HG03045 (cell line): ENCODE measurements around the gene CAMK2G.
A peak's percentile ranks its signal among the peaks of the same experiment; 100 is the strongest.

Source experiments
- ATAC-seq: cut with Tn5 transposase; IDR thresholded peaks from one replicate; pipeline ENCODE4 v1.9.1; 2021; ENCODE audit warnings: mild to moderate bottlenecking, moderate library complexity; ENCODE audit not compliant: unreplicated experiment

Gene CAMK2G

DNA sequence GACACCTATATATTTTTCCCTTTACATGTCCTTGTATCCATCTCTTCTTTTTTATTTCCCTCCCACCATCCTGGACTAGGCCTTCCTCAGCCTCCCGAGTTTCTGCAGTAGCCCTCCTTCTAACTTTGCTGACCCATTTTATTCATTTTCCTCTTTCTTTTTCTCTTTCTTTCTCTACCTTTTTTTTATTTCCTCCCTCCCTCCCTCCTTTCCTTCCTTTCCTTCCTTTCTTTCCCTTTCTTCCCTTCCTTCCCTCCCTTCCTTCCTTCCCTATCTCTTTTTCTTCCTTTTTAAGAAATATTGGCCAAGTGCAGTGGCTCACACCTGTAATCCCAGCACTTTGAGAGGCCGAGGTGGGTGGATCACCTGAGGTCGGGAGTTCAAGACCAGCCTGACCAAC lies 9.7 kb upstream of the CAMK2G start:
- ATAC-seq: no peak

DNA sequence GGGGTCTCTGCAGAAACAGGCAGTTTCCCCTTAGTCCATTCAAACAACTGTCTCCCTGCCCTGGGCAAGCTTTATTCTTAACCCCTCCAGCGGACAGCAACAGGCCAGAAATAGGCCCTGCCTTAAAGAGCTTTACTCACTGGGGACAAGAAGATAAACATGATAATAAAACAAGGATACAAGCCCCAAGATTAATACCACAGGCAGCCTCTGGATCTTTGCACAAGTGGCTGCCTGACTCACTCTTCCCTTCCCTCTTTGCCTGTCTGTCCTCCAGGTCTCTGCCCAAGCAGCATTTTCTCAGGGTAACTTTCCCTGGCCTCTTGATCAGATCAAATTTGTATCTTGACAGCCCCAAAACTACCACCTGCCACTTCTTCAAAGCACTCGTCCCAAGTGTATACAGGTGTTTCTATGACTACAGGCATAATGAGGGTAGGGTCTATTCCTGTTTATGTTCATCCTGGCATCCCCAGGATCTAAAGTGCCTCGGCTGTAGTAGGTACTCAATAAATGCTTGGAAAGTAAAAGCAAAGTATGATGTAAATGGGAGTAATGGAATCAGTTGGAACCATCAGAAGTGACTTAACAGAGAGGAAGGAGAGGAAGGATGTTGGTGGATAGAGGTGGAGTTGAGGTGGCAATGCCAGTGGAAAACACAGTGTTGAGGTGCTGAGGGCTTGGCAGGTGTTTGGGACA lies 7.0 kb upstream of the CAMK2G start:
- ATAC-seq: no peak

DNA sequence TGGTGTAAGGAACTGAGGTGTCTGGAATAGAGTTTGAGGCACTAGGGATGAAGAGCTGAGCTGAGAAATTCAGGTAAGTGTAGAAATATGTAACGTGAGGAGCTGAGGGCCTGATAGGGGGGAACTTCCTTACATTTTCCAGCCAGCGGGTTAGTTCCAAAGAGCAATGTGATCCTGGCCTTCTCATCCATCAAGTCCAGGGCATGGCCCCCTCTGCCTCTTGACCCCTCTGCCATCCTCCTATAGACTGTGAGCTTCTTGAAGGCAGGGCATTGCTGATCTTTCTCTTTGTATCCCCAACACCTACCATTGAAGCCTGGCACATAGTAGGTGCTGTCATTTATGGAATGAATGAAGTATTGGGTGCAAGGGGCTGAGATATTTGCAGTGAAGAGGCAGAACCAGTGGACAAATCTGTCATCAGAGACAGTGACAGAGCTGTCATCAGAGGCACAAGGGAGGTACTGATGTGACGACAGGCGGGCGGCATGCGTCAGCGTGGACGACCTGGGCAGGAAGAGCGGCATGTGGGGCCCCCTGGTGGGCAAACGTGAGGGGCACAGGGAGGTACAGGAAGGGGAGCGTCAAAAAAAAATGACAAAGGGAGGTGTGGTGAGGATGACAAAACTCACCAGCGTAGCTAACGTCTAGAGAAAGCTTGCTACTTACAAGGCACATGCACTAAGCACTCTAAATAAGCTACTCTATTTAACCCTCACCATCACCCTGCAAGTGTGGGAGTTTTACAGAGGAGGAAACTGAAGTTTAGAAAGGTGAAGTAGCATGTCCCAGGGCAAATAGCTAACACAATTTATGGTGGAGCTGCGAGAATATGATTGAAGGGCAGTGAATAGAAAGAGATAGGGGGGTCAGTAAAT lies 5.2 kb upstream of the CAMK2G start:
- ATAC-seq: peak; percentile 87

DNA sequence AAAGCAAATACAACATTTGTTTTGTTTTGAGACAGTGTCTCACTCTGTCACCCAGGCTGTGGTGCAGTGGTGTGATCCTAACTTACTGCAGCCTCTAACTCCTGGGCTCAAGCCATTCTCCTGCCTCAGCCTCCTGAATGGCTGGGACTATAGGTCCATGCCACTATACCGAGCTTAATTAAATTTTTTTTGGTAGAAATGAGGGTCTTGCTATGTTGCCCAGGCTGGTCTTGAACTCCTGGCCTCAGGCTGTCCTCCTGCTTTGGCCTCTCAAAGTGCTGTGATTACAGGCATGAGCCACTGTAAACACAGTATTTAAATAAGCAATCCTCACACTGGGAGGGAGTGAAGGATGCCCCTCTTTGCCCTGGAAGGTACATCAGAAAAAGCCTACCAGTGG lies 4.0 kb upstream of the CAMK2G start:
- ATAC-seq: no peak

DNA sequence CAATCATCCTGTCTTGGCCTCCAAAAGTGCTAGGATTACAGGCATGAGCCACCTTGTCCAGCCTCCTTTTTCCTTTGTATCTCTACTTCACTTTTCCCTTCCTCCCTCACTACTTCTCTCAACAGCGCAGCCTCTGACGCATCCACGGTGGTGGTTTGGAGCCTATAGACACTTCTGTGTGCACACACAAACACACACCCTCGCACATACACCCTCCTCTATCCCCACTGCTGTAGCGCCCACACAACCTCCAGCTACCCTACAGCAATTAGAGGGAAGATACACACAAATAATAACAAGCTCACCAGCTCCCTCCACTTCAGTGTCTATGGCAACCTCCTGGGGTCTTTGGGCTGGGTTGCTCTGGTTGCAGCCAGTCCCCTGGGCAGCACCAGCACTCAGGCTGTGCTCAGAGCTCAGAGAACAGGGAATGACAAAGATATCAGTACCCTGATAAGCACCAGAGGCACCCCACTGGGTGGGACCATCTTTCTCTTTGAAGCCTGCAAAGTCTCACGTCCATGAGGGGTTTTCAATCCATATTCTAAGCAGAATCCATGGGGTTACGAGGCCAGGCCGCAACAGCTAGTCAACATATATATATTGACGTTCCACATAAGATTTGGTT lies 3.3 kb upstream of the CAMK2G start:
- ATAC-seq: no peak

DNA sequence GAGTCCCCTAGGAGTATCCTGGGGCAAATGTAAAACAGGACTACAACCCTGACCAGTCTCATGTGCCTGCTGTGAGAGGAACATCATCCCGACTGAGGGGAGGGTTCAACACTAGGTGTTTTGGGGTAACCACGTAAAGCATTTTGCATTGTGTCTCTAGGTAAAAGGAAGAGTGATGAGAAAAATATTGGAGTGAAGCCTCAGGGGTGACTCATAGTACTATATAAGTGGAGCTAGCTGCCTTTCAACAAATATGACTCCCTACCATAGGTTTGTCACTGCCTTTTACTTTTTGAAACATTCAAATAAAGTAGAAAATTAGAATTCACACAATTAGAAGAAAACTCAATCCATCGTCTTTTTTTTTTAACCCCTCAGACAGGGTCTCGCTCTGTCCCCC lies 2.6 kb upstream of the CAMK2G start:
- ATAC-seq: no peak

DNA sequence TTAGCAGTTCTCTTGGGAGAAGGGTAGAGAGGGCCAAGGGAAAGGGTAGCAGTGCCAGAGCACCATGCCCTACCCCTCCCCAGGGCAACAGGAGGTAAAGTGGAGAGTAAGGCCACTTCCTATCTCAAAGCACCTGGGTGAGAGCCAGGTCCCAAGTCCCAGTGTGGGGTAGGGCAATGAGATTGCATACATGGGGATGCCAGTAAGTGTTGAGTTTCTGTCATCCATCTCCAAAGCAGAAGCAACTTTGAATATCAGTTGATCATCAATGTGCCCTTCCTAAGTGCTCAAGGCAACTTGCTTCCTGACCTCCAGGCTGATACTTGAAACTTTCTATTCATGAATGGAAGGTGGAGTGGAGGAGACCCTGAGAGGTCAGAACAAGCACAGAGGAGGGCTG lies 2.2 kb upstream of the CAMK2G start:
- ATAC-seq: no peak

DNA sequence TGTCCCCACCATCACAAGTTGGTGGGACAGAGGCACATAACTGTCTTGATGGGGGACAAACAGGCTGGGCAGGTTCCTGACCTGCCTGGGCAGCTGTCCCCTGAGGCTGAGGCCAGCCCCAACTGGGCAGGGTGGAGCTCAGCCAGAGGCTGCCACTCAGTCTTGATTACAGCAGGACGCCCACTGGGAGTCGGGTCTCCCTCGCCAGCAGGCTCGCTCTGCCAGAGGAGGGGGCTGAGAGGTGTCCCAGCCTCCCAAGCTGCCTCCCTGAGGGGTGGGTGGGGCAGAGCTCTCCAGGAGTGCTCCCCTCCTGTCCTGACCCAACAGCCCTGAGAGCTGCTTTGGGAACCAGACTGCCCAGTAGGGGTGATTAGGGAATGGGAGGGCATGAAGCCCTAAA lies 1.8 kb upstream of the CAMK2G start:
- ATAC-seq: no peak

DNA sequence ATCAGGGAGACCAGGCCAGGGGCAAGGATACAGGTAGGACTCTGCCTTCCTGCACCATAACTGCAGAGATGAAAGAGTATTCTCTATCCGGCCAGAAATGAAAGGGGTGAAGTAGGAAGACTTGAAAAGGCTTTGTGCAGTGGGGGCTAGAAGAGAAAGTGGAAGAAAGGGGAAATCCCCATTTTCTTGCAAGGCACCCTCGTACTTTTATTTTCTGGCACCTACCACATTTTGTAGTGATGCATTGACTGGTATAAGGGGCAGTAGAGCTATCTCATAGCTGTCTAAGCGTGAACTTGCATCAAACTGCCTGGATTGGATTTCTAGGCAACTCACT lies 752 bp upstream of the CAMK2G start:
- no peak for ATAC-seq

DNA sequence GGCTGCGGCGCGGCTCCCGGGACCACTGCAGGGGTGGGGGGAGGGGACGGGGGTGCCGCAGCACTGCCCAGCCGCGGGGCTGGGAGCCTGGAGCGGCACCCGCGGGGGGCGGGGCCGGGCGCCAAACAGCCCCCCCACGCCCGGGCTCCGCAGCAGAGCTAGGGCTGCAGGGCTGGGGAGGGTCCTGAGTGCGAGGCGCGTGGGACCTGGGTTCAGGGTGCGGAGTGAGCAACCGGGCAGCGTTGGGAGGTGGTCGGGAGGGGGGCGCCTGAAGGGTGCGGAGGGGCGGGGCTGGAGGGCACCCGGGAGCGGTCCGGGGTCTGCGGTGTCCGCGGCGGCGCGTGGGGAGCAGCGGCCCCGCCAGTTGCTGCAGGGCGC lies 528 bp downstream of the CAMK2G start:
- no peak for ATAC-seq

DNA sequence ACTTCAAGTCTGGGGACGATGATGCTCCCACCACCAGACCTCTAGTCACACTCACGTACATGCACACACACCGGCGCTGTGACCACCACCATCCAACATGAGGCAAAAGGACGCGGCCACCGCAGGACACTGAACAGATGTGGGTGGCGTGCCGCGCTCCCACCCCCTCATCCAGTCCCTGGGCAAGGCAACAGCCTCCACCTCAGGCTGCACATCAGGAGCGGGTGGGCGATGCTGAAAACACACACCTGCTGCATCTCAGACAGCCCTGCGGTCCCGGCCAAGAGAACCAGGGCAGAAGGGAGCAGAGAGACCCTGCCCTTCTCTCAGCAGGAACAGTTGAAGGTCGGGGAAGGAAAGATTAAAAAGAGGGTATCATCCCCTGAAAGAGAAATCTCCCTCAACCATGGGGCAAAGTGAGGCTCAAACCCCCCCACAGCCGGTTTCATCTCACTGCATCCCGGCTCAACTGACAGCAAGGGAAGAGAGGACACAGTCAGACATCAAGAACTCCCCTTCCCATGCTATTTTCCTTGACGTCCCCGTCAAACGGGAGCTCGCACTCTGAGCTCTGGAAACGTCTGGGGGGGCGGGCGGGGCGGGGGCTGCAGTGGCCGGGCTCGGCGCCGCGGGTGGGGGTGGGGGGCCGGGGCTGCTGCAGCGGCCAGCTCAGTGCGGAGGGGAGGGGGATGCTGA lies 1.1 kb downstream of the CAMK2G start:
- no peak for ATAC-seq

DNA sequence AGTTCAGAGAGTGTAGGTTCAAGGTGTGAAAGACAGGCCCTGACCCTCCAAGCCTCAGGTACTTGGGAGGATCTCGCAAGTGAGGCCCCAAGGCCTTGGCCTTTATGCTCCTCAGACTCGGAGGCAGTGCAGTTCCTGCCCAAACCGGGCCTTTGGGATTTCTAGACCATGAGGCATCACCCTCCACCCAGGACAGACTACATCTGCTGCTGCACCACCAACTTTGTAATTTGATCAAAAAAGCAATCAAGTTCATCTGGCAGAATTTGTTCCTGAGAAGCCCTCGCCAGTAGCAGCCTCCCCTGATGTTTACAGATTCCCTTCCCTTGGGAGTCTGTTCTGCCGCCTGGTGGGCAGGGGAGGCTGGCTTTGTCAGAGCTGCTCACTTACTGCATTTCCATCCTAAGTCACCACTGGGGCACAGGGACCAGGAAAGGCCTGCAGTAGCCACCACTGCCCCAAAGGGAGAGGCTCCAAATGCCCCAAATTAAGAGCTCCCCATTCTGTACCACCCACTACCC lies 2.1 kb downstream of the CAMK2G start:
- ATAC-seq: no peak

DNA sequence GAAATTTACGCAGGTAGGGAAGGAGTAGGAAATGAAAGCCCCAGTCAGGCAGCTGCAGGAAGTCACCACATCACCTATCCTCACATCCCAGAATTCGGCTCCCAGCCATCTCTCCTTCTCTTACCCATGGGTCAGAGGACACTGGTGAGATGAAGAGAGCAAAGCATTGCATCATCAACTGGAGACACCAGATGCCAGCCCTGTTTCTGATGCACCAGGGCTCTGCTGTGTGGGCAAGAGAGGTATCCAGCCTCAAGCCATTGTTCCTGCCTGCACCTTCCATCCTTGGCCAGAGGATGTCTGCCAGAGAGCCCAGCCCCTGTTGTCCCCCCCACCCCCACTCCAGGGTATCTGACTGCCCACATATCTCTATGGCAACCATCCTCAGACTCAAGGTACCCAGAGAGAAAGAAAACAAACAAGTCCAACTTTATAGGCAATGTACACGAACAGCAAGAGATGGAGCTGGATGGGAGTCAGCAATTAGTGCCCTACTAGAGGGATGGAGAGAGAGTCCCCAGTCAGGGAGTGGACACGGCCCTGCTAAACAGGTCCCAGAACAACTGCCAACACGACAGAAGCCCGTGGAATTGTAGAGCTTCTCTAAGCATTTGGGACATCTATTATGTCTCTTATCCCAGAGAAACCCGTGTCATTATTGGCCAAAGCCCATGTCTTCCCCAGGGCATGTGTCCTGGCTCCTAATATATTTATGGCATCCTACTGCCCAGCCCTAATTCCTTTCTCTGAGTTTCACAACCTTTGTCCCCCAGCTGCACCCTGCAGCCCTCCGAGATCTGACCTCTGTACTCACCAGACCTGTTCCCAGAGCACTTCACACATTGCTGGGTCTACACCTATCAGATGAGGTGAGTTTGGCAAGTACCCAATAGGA lies 2.8 kb downstream of the CAMK2G start:
- no peak for ATAC-seq

DNA sequence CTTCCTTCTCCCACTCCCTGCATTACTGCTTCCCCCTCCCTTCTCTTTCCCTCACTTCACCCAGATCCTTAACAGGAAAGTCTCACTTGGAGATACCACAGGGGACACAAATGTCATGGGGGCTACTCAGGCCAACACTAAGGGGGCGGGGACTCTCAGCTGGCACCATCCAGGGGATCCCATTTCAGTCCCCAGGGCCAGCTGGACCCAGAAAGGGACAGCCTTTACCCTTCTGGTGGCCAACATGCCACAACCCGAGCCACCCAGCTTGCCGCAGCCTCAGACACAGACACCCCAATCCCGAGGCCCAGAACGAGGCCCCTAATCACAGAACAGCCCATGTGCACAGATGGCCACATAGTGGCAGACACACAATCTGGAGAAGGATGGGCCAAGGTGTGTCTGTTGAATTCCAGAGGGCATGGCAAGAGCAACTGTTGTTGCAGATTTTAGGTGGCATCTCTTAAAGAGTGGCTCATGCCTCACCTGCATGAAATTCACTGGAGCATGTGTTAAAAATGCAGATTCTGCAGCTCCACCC lies 5.6 kb downstream of the CAMK2G start:
- ATAC-seq: no peak

DNA sequence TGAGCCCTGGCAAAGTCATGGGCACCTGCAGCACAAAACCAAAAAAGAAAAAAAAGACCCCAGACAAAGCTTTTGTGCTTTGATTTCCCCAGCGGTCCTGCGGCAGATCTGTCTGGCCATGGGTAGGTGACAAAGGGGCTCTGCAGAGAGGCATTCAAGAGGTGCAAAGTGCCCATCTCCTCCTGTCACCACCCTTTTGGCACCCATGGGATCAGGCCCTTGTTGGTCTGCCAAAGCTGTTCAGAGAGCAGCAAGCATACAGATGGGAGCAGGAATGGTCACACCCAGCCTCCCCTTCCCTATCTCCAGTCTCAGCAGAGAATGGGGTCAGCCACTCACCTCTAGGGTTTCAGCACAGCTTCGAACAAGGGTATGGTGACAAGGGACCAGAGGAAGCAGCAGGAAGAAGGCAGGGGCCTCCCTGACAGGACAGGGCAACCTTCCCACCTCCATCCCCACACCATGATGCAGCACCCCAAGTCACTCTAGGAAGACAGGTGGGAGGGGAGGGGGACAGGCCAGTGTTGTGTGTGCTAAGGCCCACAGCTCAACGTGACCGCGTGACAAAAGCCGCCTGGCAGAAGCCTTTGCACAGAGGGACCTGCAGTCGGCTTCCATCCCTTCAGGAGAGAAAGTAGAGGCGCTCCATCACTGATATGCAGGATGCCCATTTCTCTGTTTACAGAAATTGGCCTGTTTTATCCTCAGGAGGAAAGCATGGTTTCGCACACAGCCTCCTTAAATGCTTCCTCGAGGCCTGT lies 6.3 kb downstream of the CAMK2G start:
- ATAC-seq: no peak

DNA sequence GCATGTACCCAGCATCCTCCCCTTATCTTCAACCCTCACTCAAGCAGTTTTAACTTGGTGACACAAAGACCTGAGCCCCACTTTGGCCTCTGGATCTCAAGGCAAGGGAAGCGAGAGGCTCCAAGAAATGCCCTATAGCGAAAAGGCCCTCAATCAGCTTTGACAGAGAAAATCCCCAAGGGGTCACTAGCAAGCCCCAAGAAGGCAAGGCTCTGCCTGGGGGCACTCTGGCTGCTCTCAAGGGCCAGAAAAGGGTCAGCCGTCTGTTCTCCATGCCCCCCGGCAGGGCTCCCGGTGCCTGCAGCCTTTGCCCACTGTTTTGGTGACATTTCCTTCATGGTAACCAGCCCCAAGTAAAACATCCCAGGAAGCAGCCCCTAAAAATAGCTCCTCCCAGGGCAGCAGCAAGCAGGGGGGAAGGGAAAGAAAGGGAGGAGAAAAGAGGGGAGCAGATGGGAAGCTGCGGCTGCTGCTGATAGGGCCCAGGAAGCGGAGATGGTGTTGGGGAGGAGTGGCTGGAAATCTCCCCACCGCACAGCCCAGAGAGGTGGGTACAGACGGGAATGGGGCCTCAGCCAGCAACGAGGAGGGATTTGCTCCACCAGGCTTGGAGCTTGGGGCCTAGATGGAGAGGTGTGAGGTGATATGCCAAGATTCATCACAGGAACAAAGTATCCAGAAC lies 7.1 kb downstream of the CAMK2G start:
- no peak for ATAC-seq

DNA sequence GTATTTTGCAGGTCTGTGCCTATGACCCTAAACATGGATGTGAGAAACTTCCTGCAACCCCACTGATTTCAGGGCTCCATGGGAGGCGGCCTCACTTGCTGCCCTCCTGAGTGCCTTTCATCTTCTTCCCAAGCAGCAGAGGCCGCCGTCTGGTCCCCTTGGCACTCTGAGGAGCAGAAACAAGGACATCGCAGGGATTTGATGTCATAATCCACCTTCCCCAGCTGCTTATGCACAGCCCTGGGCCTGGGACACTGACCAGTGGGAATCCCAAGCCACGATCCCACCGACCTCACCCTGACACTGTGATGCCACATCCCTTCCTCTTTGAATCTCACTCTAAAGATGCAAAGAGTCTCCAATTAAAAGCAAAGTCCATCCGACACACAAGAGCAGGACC lies 7.7 kb downstream of the CAMK2G start:
- no peak for ATAC-seq
